ENCODE results near the gene UBE2N. TPM values are rescaled to one million over a fixed set of nuclear protein-coding genes. Genes with fewer than 3 reads are reported as not detected.

The UBE2N gene
- total RNA-seq, 1 experiment from 2014 or later = 177 TPM

- ChIA-PET CTCF (no interaction called here), POLR2A (ENCODE audit: low non-redundant PET) (interaction anchor here (0.6 kb wide), 1 partner anchor 404 kb away, joined by 3 read pairs; no protein-coding TSS in a partner anchor)
- TF ChIP-seq EZH2 (IDR thresholded peaks at IDR 0.05; ENCODE audit: borderline replicate concordance, low read depth, low read length, poor library complexity, severe bottlenecking) = no peak
- no peak for TF ChIP-seq CTCF (conservative IDR thresholded peaks at IDR 0.05; ENCODE audit: low read depth, low read length)
- Histone ChIP-seq H3K4me3 (ENCODE audit: low read depth, low read length, poor library complexity, severe bottlenecking) (no peak overlapping the region), H3K36me3 (ENCODE audit: insufficient read depth, low read length, poor library complexity, severe bottlenecking) (peaks cover 34% of the 10 kb centered on the region), H3K27me3 (replicated peaks; ENCODE audit: insufficient read depth, low read depth, low read length, poor library complexity) (no peaks in the 10 kb centered on the region), H3K9me3 (ENCODE audit: low read depth, low read length, poor library complexity, severe bottlenecking) (no peaks in the 10 kb centered on the region), H3K4me1 (ENCODE audit: insufficient read depth, low read length, poor library complexity, severe bottlenecking) (peaks cover 19% of the 10 kb centered on the region), H3K27ac (ENCODE audit: low read depth, low read length, poor library complexity, severe bottlenecking) (no peak overlapping the region)
- intact Hi-C loops (cut with micrococcal nuclease; ENCODE audit: unreplicated experiment) = no loop called here
- no TSS peak for BruUV-seq (replicated peaks)
- DNase-seq (ENCODE audit: low spot score) = no peak
Observed at GRCh38 chr12:93393425-93393824, 48.3 kb downstream of the UBE2N start.

- H3K4me1 ChIP-seq (ENCODE audit: insufficient read depth, low read length, poor library complexity, severe bottlenecking) = peaks cover 16% of the 10 kb centered on the region
- no peak for DNase-seq (ENCODE audit: low spot score)
- no peaks in the 10 kb centered on the region for H3K9me3 ChIP-seq (ENCODE audit: low read depth, low read length, poor library complexity, severe bottlenecking)
- intact Hi-C loops (cut with micrococcal nuclease; ENCODE audit: unreplicated experiment) = no loop called here
- no peak overlapping the region for H3K4me3 ChIP-seq (ENCODE audit: low read depth, low read length, poor library complexity, severe bottlenecking)
- no peak for TF ChIP-seq EZH2 (IDR thresholded peaks at IDR 0.05; ENCODE audit: borderline replicate concordance, low read depth, low read length, poor library complexity, severe bottlenecking)
- no peak for TF ChIP-seq CTCF (conservative IDR thresholded peaks at IDR 0.05; ENCODE audit: low read depth, low read length)
- no TSS peak for BruUV-seq (replicated peaks)
- no peaks in the 10 kb centered on the region for H3K27me3 ChIP-seq (replicated peaks; ENCODE audit: insufficient read depth, low read depth, low read length, poor library complexity)
- H3K36me3 ChIP-seq (ENCODE audit: insufficient read depth, low read length, poor library complexity, severe bottlenecking) = peaks cover 7% of the 10 kb centered on the region
- POLR2A ChIA-PET (ENCODE audit: low non-redundant PET) = no interaction called here
- H3K27ac ChIP-seq (ENCODE audit: low read depth, low read length, poor library complexity, severe bottlenecking) = no peak overlapping the region
- CTCF ChIA-PET = no interaction called here
Observed at GRCh38 chr12:93390549-93391297, 51.0 kb downstream of the UBE2N start.

- ChIA-PET POLR2A (ENCODE audit: low non-redundant PET) (no interaction called here), CTCF (no interaction called here)
- Histone ChIP-seq H3K27me3 (replicated peaks; ENCODE audit: insufficient read depth, low read depth, low read length, poor library complexity) (no peaks in the 10 kb centered on the region), H3K36me3 (ENCODE audit: insufficient read depth, low read length, poor library complexity, severe bottlenecking) (peaks cover under 1% of the 10 kb centered on the region), H3K4me1 (ENCODE audit: insufficient read depth, low read length, poor library complexity, severe bottlenecking) (peaks cover 16% of the 10 kb centered on the region), H3K27ac (ENCODE audit: low read depth, low read length, poor library complexity, severe bottlenecking) (no peak overlapping the region), H3K4me3 (ENCODE audit: low read depth, low read length, poor library complexity, severe bottlenecking) (no peak overlapping the region), H3K9me3 (ENCODE audit: low read depth, low read length, poor library complexity, severe bottlenecking) (no peaks in the 10 kb centered on the region)
- TF ChIP-seq EZH2 (IDR thresholded peaks at IDR 0.05; ENCODE audit: borderline replicate concordance, low read depth, low read length, poor library complexity, severe bottlenecking) (no peak), CTCF (conservative IDR thresholded peaks at IDR 0.05; ENCODE audit: low read depth, low read length) (no peak)
- intact Hi-C loops (cut with micrococcal nuclease; ENCODE audit: unreplicated experiment) = no loop called here
- no peak for DNase-seq (ENCODE audit: low spot score)
- no TSS peak for BruUV-seq (replicated peaks)
Observed at GRCh38 chr12:93390031-93390430, 51.7 kb downstream of the UBE2N start.

Measured in A673 (cell line).